HG02885 (cell line): ENCODE data around the gene PPP2CA.
"Not testable (repeated sequence)": the region's sequence is repeated elsewhere in the genome, so short reads cannot be mapped to it uniquely, and the experiment has no call there.

Experiments
- ATAC-seq: cut with Tn5 transposase; IDR thresholded peaks from one replicate; pipeline ENCODE4 v1.9.1; 2021; ENCODE audit warnings: mild to moderate bottlenecking; ENCODE audit not compliant: unreplicated experiment, poor library complexity

Gene PPP2CA

GRCh38 chr5:134246771-134247427, 21.0 kb upstream of the PPP2CA start:
- no peak for ATAC-seq

DNA sequence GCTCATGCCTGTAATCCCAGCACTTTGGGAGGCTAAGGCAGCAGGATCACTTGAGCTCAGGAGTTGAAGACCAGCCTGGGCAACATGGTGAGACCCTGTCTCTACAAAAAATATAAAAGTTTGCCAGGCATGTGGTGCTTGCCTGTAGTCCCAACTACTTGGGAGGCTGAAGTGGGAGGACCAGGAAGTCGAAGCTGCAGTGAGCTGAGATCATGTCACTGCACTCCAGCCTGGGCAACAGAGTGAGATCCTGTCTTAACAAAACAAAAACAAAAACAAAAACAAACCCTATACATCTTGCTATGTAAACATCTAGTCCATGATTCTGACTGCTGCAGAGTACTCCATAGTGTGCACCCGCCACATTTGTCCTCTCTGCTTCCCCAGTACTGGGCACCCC, 19.8 kb upstream of the PPP2CA start:
- ATAC-seq, result no peak

DNA sequence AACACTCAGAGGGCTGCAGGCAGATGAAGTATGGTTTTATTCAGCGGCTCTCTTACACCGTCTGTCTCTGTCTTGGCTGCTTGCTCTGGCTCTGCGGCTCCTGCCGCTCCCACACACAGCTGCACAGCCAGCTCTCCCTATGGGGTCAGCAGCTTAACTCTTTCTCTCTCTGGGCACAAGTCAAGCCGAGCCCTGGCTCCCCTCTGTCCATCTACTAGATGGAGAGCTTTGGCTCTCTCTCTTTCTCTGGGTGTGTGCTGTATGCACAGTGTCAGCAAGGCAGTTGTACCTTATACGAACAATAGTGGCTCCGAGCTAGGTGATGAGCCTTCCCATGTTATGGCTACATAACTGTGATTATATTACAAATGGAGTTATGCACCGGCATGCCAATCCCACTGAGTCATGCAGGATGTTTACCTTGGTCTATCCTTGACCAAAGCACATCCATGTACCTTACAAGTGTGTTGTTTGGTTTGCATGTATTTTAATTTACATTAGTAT, 19.3 kb upstream of the PPP2CA start:
- no peak for ATAC-seq

DNA sequence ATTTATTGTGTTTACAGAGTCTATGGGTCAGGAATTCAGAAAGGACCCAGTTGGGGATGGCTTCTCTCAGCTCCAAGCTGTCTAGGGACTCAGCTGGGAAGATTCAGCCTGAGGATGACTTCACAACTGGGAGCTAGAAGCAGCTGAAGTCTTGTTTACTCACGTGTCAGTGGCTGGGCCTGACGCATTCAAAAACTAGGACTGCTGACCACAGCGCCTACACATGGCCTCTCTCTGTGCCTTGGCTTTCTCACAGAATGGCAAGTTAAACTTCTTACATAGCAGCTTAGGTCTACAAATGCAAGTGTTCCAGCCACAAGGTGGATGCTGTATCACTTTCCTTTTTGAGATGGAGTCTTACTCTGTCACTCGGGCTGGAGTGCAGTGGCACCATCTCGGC, 16.3 kb upstream of the PPP2CA start:
- ATAC-seq, result no peak

DNA sequence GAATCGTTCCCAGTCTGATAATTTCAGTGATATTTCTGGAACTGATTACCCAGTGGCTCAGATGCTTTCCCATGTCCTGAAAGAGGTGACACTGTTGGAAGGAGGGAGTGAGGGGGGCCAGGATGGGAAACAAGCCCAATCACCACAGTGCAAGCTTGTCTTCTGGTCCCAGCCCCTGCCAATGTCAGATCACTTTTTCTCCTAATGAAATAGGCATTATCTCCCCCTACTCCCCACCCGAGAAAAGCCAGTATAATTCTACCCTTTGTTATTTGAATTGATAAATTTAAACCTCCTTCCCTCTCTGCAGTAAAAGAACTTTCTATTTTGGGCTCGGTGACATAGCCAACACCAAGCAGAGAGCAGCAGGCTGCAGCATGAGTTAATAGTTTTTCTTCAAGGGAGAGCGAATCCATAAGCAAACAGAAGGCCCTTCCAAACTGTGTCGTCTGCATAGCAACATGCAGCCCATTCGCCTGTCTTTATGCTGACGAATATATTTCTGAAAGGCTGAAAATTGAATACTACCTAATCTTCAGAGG, 14.6 kb upstream of the PPP2CA start:
- ATAC-seq, result no peak

DNA sequence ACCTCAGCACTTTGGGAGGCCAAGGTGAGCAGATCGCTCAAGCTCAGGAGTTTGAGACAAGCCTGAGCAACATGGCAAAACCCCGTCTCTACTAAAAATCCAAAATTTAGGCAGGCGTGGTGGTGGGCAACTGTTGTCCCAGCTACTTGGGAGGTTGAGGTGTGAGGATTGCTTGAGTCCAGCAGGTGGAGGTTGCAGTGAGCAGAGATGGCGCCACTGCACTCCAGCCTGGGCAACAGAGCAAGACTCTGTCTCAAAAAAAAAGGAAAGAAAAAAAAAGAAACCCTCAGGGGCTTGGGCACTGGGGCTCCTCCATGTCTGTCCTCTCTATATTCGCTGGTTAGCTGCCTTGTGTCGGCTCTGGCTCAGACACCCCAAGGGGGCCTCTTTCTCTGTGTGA, 10.9 kb upstream of the PPP2CA start:
- ATAC-seq, result no peak

- ATAC-seq, result no peak
Observed at GRCh38 chr5:134236318-134236717, 10.4 kb upstream of the PPP2CA start.

DNA sequence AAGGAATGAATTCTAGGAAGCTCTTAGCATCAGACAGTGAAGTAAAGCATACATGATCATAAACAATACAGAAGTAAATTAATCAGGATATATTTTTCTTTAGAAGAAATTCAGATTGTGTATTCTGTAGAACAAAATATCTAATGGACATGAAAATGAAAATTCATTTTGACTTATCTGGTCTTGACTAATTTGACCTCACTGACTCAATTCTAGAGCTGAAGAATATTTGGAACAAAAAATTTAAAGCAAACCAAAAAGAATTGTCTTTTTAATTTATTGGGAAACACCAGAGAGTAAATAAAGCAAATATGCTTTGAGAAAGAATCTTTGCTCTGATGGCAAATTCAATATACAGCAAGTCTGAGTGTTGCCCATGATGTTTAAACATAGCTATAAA, 2.8 kb upstream of the PPP2CA start:
- ATAC-seq, result no peak

DNA sequence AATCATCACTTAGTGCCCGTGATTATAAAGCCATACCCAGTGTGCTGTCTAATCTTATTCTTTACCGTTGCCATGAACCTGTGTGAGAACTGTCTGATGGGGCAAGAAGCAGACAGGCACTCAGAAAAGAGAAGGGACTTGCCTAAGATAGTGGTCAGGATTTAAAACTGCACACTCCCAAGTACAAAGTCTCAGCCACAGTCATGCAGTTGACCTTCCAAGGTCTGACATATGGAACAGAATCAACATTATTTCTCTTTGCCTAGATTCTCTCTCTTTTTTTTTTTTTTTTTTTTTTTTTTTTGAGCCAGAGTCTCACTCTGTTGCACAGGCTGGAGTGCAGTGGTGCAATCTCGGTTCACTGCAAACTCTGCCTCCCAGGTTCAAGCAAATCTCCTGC, 1.9 kb upstream of the PPP2CA start:
- no peak for ATAC-seq

DNA sequence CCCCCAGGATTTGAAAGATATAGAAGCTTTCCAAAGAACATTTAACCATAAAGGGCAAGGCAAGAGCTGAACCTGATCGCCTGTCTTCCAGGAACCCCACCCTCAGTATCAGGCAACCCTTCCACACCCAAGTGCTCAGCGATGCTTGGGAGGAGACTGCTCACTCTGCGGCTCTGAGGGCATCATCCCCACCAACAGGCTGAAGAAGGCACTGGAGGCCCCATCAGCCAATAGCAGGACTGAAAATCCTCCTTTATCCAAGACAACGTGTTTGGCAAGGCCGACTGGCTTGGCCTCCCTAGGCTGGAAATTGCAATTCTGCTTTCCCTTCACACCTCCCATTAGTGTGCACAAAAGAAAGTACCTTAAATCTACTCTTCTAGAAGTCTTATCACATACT, 1.4 kb upstream of the PPP2CA start:
- ATAC-seq, result no peak

DNA sequence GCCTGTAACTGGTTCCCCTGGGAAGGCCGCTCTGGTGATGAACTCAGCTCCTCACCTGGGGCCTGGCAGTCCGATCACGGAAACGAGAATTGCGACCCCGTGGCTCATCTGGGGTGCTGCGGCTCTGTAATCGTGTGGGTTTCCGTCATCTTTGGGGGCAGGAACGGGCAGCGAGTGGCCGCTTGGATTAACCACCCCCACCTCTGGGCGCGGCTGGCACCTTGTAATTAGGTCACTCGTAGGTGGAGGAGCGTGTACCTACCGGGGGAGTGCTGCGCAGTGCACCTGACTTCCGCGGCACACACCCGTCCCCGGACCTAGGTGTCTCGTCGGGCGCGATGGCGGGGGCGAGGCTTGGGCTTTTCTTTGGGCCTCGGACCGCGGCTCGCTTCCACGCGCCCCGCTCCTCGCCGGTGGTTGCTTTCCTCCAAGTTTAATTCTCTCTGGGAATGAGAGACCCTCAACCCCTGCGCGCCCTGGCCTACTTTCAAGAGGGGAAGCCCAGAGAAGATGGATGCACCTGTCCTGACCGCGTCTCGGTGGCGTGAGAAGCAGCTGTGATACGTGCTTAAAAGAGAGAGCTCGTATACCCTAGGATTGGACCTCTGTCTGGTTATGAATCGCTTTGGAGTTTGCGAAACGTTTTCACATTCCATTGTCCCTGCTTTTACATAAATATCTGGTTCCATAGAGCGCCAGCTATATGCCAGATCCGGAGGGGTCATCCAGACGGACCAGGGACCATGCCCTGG, 744 bp upstream of the PPP2CA start:
- peak; percentile 13 for ATAC-seq

DNA sequence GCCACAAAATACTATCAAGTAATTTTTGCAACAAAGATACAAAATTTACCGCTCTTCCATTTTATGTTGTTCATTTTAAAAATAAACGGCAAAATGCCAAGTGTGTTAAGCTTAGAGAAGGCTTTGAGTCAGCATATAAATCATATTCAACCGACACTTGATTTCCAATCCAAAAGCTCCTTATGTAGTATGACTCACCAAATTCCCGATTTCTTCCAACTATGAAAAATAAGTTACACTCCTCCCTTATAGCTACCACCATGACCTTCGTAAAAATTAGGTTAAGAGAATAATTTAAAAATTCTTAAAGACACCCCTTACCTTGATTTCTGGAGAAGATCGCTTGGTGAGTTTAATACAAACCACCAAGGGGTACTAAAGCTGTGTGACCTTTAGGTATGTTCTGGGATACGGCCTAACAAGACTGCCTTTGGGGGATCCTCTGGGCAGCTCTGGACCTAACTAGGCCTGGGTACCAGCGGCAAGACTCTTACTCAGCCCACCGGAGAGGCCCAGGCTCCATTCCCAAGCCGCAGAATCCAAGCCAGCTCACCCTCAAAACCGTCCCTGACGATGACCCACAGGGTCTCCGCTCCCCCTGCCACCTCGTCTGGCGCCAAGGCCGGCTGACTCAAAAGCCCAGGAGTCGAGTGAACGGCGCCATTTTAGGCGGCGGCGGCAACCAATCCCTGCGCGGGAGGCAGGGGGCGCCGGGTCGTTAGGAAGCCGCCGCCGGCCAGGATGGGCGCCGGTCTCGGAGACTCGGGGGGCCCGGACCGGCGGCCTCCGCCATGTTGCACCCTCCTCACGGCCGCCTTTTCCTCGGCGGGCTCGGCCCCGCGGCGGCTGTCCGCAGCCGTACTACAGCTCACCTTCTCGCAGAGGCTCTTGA, 739 bp downstream of the PPP2CA start:
- peak; percentile 31 for ATAC-seq

GRCh38 chr5:134223406-134224248, 2.2 kb downstream of the PPP2CA start:
- ATAC-seq, result no peak

DNA sequence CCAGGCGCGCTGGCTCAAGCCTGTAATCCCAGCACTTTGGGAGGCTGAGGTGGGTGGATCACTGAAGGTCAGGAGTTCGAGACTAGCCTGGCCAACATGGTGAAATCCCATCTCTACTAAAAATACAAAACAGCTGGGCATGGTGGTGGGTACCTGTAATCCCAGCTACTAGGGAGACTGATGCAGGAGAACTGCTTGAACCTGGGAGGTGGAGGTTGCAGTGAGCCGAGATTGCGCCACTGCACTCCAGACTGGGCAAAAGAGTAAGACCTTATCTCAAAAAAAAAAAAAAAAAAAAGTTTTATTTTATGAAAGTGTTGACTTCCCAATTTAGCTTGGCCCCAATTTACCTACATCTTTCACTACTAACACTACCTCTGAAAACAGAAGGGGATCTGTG, 4.2 kb downstream of the PPP2CA start:
- ATAC-seq, result not testable (repeated sequence)

- ATAC-seq, result no peak
Observed at GRCh38 chr5:134215757-134216156, 10.1 kb downstream of the PPP2CA start.

DNA sequence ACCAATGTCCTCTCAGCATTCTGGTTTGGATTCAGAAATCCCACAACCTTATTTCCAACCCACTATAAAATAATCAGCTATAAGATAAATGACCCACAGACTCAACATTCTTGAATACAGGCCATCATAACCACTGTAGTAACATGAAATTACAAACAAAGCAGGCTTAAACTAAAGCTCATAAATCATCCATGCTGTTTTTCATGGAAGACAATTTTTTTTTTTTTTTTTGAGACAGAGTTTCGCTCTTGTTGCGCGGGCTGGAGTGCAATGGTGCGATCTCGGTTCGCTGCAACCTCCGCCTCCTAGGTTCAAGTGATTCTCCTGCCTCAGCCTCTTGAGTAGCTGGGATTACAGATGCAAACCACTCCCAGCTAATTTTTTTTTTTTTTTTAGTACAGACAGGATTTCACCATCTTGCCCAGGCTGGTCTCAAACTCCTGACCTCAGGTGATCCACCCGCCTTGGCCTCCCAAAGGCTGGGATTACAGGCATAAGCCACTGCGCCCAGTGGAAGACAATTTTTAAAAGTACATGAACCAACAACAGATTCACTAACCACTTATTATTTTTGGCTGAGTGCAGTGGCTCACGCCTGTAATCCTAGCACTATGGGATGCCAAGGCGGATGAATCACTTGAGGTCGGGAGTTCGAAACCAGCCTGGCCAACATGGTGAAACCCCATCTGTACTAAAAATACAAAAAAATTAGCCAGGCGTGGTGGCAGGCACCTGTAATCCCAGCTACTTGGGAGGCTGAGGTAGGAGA, 14.4 kb downstream of the PPP2CA start:
- not testable (repeated sequence) for ATAC-seq

GRCh38 chr5:134209477-134210245, 16.2 kb downstream of the PPP2CA start:
- ATAC-seq, result no peak

DNA sequence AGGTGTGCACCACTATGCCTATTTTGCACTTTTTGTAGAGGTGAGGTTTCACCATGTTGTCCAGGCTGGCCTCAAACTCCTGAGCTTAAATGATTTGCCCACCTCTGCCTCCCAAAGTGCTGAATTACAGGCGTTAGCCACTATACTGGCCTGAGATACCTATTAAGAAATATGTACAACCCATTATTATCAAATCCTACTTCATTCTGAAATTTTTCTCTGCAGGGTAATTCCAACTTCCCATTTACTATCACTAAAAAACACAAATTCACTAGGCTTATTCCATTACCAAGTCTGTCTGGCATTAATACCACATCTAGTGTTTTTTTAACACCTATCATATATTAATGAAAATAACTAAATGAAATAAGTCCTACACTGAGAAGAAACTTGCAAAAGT, 18.2 kb downstream of the PPP2CA start:
- ATAC-seq, result no peak
